Measurements from ENCODE around the gene KLHL29. TPM values are rescaled to one million over a fixed set of nuclear protein-coding genes. Genes with fewer than 3 reads are reported as not detected.

Gene KLHL29
- total RNA-seq, 1 experiment from 2014 or later = 2.4 TPM

GRCh38 chr2:23584054-23584745 lies 199.2 kb downstream of the KLHL29 start:
- Histone ChIP-seq H3T11ph (ENCODE audit: low read length) (no peak overlapping the region), H4K91ac (ENCODE audit: insufficient read length, low read depth, low read length) (no peak overlapping the region), H2BK20ac (ENCODE audit: low read depth, low read length, poor library complexity, severe bottlenecking) (no peak overlapping the region), H3K23ac (ENCODE audit: insufficient read length, low read depth, low read length) (no peak overlapping the region), H4K20me1 (ENCODE audit: control insufficient read depth, insufficient read depth, insufficient read length) (no peaks in the 10 kb centered on the region), H3K4me1 (ENCODE audit: insufficient read depth, low read length) (no peaks in the 10 kb centered on the region; the same call in 1 of the 2 replicates), H3K4ac (ENCODE audit: low read depth, low read length) (no peak overlapping the region), H3K14ac (ENCODE audit: insufficient read depth, low read length) (no peak overlapping the region), H4K5ac (ENCODE audit: insufficient read length, low read depth, low read length) (no peak overlapping the region), H3K9me3 (ENCODE audit: control insufficient read depth, low read depth, low read length) (no peaks in the 10 kb centered on the region), H3K27me3 (ENCODE audit: insufficient read depth, low read length) (no peaks in the 10 kb centered on the region), H2AFZ (ENCODE audit: low read length) (no peak overlapping the region), H3K27ac (ENCODE audit: insufficient read length, low read depth, low read length) (no peak overlapping the region), H2BK15ac (ENCODE audit: low read depth, low read length) (no peak overlapping the region), H2BK120ac (ENCODE audit: low read depth, low read length, poor library complexity, severe bottlenecking) (no peak overlapping the region), H4K8ac (replicated peaks; ENCODE audit: insufficient read length, low read depth, low read length) (no peak overlapping the region), H3K4me2 (ENCODE audit: insufficient read depth, insufficient read length, low read length) (no peak overlapping the region), H3K79me1 (ENCODE audit: insufficient read depth, low read depth, low read length, poor library complexity, severe bottlenecking) (no peaks in the 10 kb centered on the region), H3K18ac (ENCODE audit: insufficient read length, low read depth, low read length) (no peak overlapping the region), H3K79me2 (ENCODE audit: insufficient read depth, low read length) (no peaks in the 10 kb centered on the region), H2AK5ac (ENCODE audit: insufficient read length, low read length) (no peak overlapping the region), H2BK5ac (ENCODE audit: insufficient read length, low read length) (no peak overlapping the region), H2BK12ac (ENCODE audit: insufficient read length, low read depth, low read length) (no peak overlapping the region), H3K56ac (ENCODE audit: insufficient read length, low read depth, low read length) (no peak overlapping the region), H3K9ac (ENCODE audit: extremely low read depth, insufficient read length, low read length) (no peak overlapping the region), H3K23me2 (ENCODE audit: insufficient read length, low read depth, low read length, poor library complexity, severe bottlenecking) (no peaks in the 10 kb centered on the region)
- TF ChIP-seq CTCF (conservative IDR thresholded peaks at IDR 0.05) = no peak
- peaks cover 7 to 10% of the 10 kb centered on the region in 2 experiments for H3K4me1 Mint-ChIP-seq
- no peak overlapping the region for H3K4me3 Mint-ChIP-seq
- no peak overlapping the region; a peak in 1 of 7 replicates for H3K27ac Mint-ChIP-seq
- H3K36me3 Mint-ChIP-seq (ENCODE audit: insufficient read depth in 1 of 3, low read depth in 3 of 3) = no peaks in the 10 kb centered on the region
- WGBS (ENCODE audit: extremely low coverage, insufficient read length, low lambda C conversion rate) = no CpG with 5 or more reads among the region's 17 CpGs
- H3K9me3 Mint-ChIP-seq = no peaks in the 10 kb centered on the region
- no peak for DNase-seq
- no peaks in the 10 kb centered on the region; the same call in 1 of the 2 replicates for H3K27me3 Mint-ChIP-seq (ENCODE audit: low read depth)
